Measurements from ENCODE around the gene SPI1.

SPI1 gene

DNA sequence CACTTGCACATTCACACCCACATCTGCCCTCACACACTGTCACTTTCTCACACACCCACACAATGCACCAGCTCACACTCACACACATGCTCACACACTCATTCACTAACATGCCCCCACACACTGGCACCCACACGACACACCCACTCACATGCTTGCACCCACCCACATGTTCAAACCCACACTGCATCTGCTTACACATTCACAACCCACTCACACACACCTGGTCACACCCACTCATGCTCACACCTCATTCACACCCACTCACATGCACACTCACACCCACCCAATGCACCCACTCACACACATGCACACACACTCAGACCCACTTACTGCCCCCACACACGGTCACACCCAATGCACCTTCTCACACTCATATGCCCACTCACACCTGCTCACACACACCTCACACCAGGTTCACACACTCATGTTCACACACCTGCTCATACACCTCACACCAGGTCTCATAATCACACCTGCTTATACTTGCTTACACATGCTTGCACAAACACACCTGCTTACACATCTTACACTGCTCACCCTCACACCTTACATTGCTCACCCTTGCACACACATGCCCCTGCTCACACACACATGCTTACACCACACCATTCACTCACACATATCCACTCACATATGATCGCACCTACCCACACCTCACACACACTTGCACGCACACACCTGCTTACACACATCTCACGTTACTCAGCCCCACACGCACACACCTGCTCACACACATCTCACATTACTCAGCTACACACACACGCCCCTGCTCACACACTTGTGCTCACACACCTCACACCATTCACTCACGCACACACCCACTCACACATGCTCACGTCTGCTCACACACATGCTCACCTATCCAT lies 22.0 kb downstream of the SPI1 start:
- no peak for DNase-seq

GRCh38 chr11:47355283-47356128 lies 22.8 kb downstream of the SPI1 start:
- DNase-seq: peak; percentile 48

DNA sequence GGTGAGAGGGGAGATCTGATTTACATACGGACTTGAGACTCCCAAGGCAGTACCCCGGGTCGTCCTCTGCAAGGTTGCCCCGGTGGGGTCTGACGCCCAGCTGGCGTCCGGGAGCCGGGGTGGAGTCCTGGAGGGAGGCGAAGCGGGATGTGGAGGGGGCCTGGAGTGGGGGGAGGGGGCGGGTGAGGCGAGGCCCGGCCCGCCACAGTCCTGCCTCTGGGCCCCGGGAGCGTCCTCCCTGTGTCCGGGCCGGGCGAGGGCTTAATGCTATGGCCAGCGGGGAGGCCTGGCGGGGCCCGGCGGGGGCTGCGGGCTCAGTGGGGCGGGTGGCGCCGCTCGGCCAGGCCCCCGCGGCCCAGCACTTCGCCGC lies 23.4 kb downstream of the SPI1 start:
- DNase-seq: no peak

GRCh38 chr11:47353978-47354774 lies 24.2 kb downstream of the SPI1 start:
- no peak for DNase-seq

- no peak for DNase-seq
Measured at GRCh38 chr11:47352556-47352955, 25.8 kb downstream of the SPI1 start, which contains the start of gene MYBPC3. Gene MYBPC3 (minus strand): TSS chr11:47352702. CDS start chr11:47352647, 55 bp downstream.

DNA sequence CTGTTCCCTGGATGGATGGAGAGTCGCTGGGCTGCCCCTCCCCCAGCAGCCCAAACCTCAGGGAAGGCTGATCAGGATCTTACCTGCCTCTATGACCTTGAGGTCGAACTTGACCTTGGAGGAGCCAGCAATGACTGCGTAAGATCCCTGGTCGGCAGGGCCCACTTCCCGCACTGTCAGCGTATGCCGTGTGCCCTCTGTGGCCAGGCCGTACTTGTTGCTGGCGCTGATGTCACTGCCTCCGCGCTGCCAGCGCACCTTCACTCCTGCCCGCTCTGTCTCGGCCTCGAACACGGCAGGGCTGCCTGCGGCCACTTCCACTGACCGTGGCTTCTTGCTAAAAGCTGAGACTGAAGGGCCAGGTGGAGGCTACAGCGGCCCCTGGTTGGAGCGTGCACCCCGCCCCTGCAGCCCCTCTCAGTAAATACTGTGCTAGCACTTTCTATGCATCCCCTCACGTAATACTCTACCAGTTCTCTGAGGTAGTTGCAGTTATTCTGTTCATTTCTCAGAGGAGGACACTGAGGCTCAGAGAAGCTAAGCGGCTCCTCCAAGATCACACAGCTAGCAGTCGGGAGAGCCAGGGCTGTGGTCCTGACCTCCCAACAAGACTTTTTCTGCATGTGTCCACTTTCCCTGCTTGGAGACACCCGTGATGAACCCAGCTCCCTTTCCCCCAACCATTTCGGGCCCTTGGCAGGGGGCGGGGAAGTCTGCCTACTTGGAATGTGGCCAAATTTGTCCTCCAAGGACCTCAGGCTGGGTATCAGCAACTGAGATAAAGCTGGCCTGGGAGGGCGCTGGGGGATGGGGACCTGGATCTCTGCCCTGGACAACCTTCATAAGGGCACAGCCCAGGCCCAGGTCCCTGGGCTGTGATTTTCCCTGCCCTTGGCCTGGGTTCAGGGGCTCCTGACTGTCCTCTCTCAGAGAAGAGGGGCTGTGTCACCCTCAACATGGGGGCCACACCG lies 26.9 kb downstream of the SPI1 start:
- no peak for DNase-seq

- DNase-seq: no peak
Measured at GRCh38 chr11:47350315-47350714, 28.0 kb downstream of the SPI1 start.

- no peak for DNase-seq
Measured at GRCh38 chr11:47349521-47350095, 28.7 kb downstream of the SPI1 start.

GRCh38 chr11:47348859-47349258 lies 29.5 kb downstream of the SPI1 start:
- DNase-seq: peak; percentile 19

DNA sequence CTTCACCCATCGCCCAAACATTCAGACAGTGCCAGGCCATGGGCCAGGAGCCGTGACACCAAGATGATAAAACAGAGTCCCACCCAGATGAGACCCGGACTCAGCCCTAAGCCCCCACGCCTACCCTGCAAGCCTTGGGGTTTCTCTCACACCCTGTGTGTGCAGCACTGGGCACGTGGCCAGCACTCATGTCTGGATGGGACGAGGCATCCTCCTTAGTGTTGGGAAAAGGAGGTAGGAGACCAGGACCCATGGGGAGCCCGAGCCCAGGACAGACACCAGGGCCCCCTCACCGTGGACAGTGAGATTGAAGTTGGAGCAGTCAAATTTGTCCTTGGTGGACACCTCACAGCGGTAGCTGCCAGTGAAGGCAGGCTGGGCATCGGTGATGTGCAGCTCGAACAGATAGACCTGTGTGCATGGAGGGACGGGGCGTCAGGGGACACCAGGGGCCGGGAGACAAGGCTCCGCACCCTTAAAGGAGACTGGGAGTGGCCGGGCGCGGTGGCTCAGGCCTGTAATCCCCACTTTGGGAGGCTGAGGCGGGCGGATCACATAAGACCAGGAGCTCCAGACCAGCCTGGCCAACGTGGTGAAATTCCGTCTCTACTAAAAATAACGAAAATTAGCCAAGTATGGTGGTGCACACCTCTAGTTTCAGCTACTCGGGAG lies 30.1 kb downstream of the SPI1 start:
- no peak for DNase-seq

DNA sequence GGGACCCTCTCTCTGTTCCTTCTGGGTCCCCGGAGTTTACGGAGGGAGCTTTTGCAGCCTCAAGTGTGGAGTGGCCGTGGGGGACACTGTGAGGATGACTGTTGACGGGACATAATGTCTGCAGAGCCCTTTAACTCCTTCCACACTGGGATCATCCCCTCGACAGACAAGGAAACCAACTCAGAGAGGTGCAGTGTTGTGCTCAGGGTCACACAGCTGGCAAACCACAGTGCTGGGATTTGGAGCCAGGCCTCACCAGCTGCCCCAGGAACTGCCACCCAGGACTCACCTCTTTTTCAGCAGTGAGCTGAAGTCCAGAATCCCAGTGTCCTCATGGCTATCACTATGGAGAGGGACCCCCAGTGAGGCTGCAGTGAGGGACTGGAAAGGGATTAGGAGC lies 31.2 kb downstream of the SPI1 start:
- DNase-seq: no peak

GRCh38 chr11:47345890-47346563 lies 32.3 kb downstream of the SPI1 start:
- no peak for DNase-seq

DNA sequence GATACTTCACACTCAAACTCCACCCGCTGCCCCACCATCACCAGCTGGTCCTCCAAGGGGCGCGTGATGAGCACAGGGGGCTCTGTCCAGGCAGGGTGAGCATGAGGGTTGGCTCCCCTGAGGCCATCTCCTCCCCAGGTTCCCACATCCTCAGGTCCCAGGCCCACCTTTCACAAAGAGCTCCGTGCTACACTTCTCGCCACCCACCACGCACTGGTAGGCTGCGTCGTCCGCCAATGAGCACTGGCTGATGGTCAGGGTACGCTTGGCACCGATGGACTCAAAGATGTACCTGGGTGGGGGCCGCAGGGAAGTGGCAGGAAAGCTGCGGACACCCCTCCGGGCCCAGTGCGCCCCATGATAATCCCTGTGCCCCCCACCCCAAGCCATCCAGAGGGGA lies 35.5 kb downstream of the SPI1 start:
- DNase-seq: no peak

GRCh38 chr11:47342036-47342803 lies 36.1 kb downstream of the SPI1 start:
- DNase-seq: no peak

DNA sequence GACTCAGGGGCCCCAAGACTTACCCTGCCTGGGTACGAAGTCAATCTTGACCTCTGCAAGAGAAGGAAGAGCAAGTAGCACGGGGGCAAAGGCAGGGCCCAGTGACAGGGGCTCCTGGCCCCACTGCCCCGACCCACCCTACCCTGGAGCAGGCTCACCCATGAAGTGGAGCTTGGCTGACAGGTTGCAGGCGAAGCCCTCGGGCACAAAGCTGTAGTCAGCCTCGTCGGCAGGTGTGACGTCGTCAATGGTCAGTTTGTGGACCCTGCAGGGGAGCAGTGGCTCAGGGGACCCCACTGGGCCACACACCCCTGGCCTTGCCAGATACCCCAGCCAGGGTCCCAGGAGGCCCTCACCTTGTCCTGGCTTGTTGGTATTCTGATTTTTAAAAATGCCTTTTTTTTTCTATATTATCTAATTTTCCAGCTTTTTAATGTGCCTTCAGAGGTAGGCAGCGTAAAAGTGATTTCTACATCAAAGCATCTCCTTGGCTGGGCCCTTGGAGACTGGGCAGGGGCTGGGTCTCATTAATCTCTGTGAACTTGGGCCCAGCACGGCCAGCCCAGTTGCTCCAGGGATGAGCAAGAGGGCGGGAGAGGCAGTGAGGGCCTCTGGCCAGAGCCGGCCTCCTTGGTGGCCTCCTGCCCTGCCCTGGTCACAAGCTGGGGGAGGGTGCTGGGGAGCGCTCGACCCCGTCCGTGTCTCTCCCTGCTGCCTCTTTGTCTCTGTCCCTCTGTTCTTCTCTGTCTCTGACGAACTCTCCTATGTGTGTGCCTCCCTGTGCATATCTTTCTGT lies 37.2 kb downstream of the SPI1 start:
- DNase-seq: no peak

DNA sequence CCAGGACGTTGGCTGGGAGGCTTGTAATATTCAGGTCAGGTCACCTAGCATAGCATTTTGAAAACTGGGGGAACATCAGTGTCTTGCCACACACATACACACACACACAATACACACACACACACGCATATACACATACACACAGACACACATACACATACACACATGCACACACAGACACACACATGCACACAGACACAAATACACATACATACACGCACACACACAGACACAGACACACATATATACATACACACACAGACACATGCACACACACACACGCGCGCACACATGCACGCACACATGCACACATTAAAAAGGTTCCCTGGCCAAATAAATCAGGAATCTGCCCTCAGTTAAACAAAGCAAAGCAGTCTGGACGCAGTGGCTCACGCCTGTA lies 38.3 kb downstream of the SPI1 start:
- no peak for DNase-seq

DNA sequence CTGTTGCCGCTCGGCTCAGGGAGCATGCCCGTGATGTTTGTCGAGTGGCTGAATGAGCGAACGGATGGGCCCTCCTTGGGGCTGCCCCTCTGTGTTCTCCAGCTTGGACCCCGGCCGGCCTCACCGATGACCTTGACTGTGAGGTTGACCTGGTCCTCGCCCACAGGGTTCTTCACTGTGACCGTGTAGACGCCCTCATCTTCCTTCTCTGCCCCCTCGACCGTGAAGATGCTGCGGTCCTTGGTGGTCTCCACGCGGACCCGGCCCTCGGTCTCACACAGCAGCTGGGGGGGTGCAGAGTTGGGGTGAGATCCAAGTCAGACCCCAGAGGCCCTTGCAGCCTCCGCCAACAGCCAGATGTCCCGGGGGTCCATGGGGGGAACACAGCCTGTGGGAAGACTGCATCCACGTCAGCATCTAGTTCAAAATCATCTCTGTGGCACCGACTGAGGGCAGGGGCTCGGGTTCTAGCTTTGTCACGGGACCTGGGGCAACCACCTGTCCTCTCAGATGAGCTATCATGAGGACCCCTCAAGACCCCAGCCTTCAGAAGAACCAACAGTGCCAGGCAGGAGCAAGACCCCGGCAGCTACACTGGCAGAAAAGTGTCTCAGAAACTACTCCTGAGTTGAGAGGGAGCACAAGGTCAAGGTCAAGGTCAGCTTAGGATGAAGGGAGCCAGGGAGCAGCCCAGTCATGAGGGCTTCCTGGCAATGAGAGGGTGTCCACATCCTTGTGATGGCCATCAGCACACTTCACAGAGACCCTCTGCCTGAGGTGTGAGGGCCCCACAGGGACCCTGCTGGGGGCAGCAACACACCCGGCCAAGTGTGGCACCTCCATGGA lies 39.7 kb downstream of the SPI1 start:
- no peak for DNase-seq
